HepG2 (cell line): Measurements from ENCODE around the gene SPTBN4. TPM values are rescaled to one million over a fixed set of nuclear protein-coding genes. Genes with fewer than 3 reads are reported as not detected.
"Not testable (repeated sequence)": the region's sequence is repeated elsewhere in the genome, so short reads cannot be mapped to it uniquely, and the experiment has no call there.

Experiments used
- ATAC-seq: fragments of 200-7000 bp; cut with Tn5 transposase; 3 replicates; pipeline ENCODE4 v1.9.1; 2020; ENCODE audit warnings: mild to moderate bottlenecking, moderate library complexity
- BruUV-seq: library from RNA; stranded (reverse); fragments of 400-500 nt; replicated peaks from 2 replicates; lab custom pipeline; 2021; lab: Mats Ljungman, UMichigan
- CTCF ChIA-PET: fragments of 300-600 bp; formaldehyde crosslinking; extraction: SDS; loops from one replicate; lab custom pipeline; 2021; ENCODE audit warnings: low total read pairs, inconsistent platforms, low intra/inter-chr PET ratio; lab: Yijun Ruan, JAX
- POLR2A ChIA-PET: fragments of 350-600 bp; sonication (Branson Sonifier 250); formaldehyde crosslinking; loops from one replicate; lab custom pipeline; 2020; ENCODE audit warnings: antibody characterized with exemption, inconsistent platforms; lab: Yijun Ruan, JAX
- DNase-seq: peaks from one replicate; pipeline ENCODE4 v3.0.0-alpha.2; 2015; ENCODE audit warnings: low spot score
- FAIRE-seq: peaks from 3 replicates; lab custom pipeline; 2011; peaks lifted over from hg19 to GRCh38; lab: Jason Lieb, UNC
- H2AFZ ChIP-seq: one replicate; pipeline ENCODE4 v1.6.1; 2011; ENCODE audit warnings: low read length, inconsistent platforms
- H3K27ac ChIP-seq: fragments of 300-600 bp; 3 replicates; pipeline ENCODE4 v1.8.0; 2011; ENCODE audit warnings: mixed run types, mild to moderate bottlenecking, mixed read lengths, low read length, inconsistent platforms; ENCODE audit not compliant: insufficient read depth; ENCODE audit errors: extremely low read length
- H3K27me3 ChIP-seq, 2 experiments: fragments of 200-600 bp in 1 of 2; 2 replicates in 1 of 2; 3 replicates in 1 of 2; pipeline versions ENCODE4 v1.6.0 to v1.8.0; 2011; ENCODE audit warnings: low read length in 2 of 2, mild to moderate bottlenecking in 2 of 2, moderate library complexity in 2 of 2, inconsistent platforms in 1 of 2; ENCODE audit not compliant: insufficient read depth in 2 of 2, control insufficient read depth in 1 of 2
- H3K36me3 ChIP-seq, 2 experiments: fragments of 200-600 bp in 1 of 2; replicated peaks in 1 of 2; 2 replicates in 1 of 2; 3 replicates in 1 of 2; pipeline versions ENCODE4 v1.5.1 to v1.8.0; 2011; ENCODE audit warnings: low read length in 2 of 2, inconsistent platforms in 1 of 2; ENCODE audit not compliant: insufficient read depth in 2 of 2, control insufficient read depth in 1 of 2
- H3K4me1 ChIP-seq: 2 replicates; pipeline ENCODE4 v1.5.1; 2012; ENCODE audit warnings: low read length, inconsistent platforms; ENCODE audit not compliant: insufficient read depth
- H3K4me2 ChIP-seq: 2 replicates; pipeline ENCODE4 v1.6.0; 2011; ENCODE audit warnings: low read depth, low read length, inconsistent platforms
- H3K4me3 ChIP-seq, 3 experiments: fragments of 200-600 bp in 1 of 3; sonication (generic), shearing (Covaris generic) in 1 of 3; replicated peaks in 1 of 3; 2 replicates each; pipeline ENCODE4 v1.5.1; 2011 to 2016; ENCODE audit warnings: low read length in 3 of 3, inconsistent platforms in 2 of 3, low read depth in 2 of 3, mild to moderate bottlenecking in 2 of 3, control low read depth in 1 of 3, mixed read lengths in 1 of 3; ENCODE audit not compliant: insufficient read depth in 1 of 3
- H3K79me2 ChIP-seq: one replicate; pipeline ENCODE4 v1.6.1; 2011; ENCODE audit warnings: low read length, inconsistent platforms; ENCODE audit not compliant: insufficient read depth
- H3K9ac ChIP-seq: 2 replicates; pipeline ENCODE4 v1.6.0; 2011; ENCODE audit warnings: mild to moderate bottlenecking, low read depth, low read length, inconsistent platforms; ENCODE audit not compliant: insufficient read depth
- H3K9me3 ChIP-seq: 2 replicates; pipeline ENCODE4 v1.5.1; 2012; ENCODE audit warnings: mild to moderate bottlenecking, low read length
- H4K20me1 ChIP-seq: 2 replicates; pipeline ENCODE4 v1.6.0; 2011; ENCODE audit warnings: inconsistent platforms, mild to moderate bottlenecking, low read length, moderate library complexity; ENCODE audit not compliant: insufficient read depth
- CEBPB ChIP-seq: IDR thresholded peaks from 2 replicates; pipeline ENCODE4 v1.6.1; 2011; ENCODE audit warnings: low read depth, low read length, improper control_type of control experiment, borderline replicate concordance
- CEBPG ChIP-seq: IDR thresholded peaks from 2 replicates; pipeline ENCODE4 v1.6.1; 2016
- FOXM1 ChIP-seq: sonication (generic); formaldehyde crosslinking; IDR thresholded peaks from 2 replicates; pipeline ENCODE4 v1.5.0; 2020; ENCODE audit warnings: missing genetic modification reagents
- HNRNPK ChIP-seq: fragments of 200-400 bp; formaldehyde crosslinking; IDR thresholded peaks from 2 replicates; pipeline ENCODE4 v1.6.1; 2018; ENCODE audit warnings: low read length, low read depth, moderate library complexity, mild to moderate bottlenecking; ENCODE audit not compliant: poor library complexity, severe bottlenecking
- TEAD3 ChIP-seq: optimal IDR thresholded peaks from 2 replicates; pipeline ENCODE3; 2016; ENCODE audit warnings: borderline replicate concordance
- ZMYM3 ChIP-seq: sonication (generic); formaldehyde crosslinking; IDR thresholded peaks from 2 replicates; pipeline ENCODE4 v1.5.1; 2020; ENCODE audit warnings: mild to moderate bottlenecking, missing genetic modification reagents
- ZNF773 ChIP-seq: sonication (generic); formaldehyde crosslinking; IDR thresholded peaks from 2 replicates; pipeline ENCODE4 v1.4.0; 2020; ENCODE audit warnings: missing genetic modification reagents, borderline replicate concordance
- WGBS: methylation state at CpG from one replicate; pipeline ENCODE4 v1.1.6; 2017; ENCODE audit warnings: low lambda C conversion rate; 5-methylcytosine and 5-hydroxymethylcytosine counted together
- in situ Hi-C: cut with HindIII; loops from 2 replicates; pipeline ENCODE4 v1.10.0; 2017; ENCODE audit warnings: low pct_unique_long_range_greater_than_20kb; ENCODE audit not compliant: extremely low pct_ligation_motif_present
- intact Hi-C: fragments of 100-400 bp; cut with micrococcal nuclease; formaldehyde crosslinking; loops from one replicate; pipeline ENCODE4 v1.10.0; 2022; ENCODE audit not compliant: unreplicated experiment
- polyA plus RNA-seq, 8 experiments: library from polyadenylated mRNA; depleted of rRNA in 3 of 8; stranded (reverse) in 7 of 8; unstranded in 1 of 8; fragments of >200 nt; fragmentation: Illumina TruSeq in 4 of 8; extraction: Trizol in 4 of 8; gene quantifications; 2 replicates each; pipeline versions ENCODE4 v1.2.1 to v1.2.3, GENCODE V29; 2011 to 2016; ENCODE audit warnings: low read depth in 4 of 8, missing spikeins in 1 of 8, mixed read lengths in 1 of 8; ENCODE audit not compliant: insufficient read depth in 1 of 8
- total RNA-seq, 5 experiments: library from RNA; depleted of rRNA; stranded (reverse); fragments of >200 nt; fragmentation: Illumina TruSeq; extraction: Trizol; gene quantifications; 2 replicates each; pipeline ENCODE4 v1.2.3, GENCODE V29; 2016; ENCODE audit warnings: low read depth in 1 of 5
- TF ChIP-seq, protein P1 (sequence below): IDR thresholded peaks from 2 replicates; pipeline ENCODE4 v1.6.1; 2012; ENCODE audit warnings: low read length, improper control_type of control experiment
- TF ChIP-seq, protein P2 (sequence below): sonication (generic); formaldehyde crosslinking; IDR thresholded peaks from 2 replicates; pipeline ENCODE4 v1.4.0; 2020; ENCODE audit warnings: missing genetic modification reagents, mild to moderate bottlenecking, borderline replicate concordance

Gene SPTBN4
- total and polyA plus RNA-seq, 2 of the 13 experiments (the other 11 are each of a cell fraction or from before 2014, with no cell fraction given): 0.11 TPM

DNA sequence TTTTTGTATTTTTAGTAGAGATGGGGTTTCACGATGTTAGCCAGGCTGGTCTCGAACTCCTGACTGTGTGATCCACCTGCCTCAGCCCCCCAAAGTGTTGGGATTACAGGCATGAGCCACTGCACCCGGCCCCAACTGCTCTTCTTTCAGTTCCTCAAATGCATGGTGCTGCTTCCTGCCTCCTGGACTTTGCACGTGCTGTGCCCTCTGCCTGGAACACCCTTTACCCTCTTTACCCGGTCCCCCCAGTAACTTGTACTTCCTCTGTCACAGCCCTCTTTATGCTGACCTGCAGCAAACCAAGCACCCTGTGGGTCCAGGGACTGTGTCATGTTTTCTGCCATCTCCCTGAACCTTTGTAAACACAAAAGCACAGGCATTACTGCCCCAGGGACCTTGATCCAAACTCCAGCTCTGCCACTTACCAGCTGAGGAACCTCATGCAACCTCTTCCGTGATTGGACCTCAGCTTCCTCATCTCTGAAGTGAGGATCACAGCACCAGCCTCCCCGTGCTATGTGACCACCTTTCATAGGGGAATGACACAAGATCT, 5.1 kb upstream of the SPTBN4 start (continued):
- TF ChIP-seq ZNF773: 0 out of 2 replicates have a peak, but pooled peaks have one; percentile 6
- TF ChIP-seq, protein P1, sequence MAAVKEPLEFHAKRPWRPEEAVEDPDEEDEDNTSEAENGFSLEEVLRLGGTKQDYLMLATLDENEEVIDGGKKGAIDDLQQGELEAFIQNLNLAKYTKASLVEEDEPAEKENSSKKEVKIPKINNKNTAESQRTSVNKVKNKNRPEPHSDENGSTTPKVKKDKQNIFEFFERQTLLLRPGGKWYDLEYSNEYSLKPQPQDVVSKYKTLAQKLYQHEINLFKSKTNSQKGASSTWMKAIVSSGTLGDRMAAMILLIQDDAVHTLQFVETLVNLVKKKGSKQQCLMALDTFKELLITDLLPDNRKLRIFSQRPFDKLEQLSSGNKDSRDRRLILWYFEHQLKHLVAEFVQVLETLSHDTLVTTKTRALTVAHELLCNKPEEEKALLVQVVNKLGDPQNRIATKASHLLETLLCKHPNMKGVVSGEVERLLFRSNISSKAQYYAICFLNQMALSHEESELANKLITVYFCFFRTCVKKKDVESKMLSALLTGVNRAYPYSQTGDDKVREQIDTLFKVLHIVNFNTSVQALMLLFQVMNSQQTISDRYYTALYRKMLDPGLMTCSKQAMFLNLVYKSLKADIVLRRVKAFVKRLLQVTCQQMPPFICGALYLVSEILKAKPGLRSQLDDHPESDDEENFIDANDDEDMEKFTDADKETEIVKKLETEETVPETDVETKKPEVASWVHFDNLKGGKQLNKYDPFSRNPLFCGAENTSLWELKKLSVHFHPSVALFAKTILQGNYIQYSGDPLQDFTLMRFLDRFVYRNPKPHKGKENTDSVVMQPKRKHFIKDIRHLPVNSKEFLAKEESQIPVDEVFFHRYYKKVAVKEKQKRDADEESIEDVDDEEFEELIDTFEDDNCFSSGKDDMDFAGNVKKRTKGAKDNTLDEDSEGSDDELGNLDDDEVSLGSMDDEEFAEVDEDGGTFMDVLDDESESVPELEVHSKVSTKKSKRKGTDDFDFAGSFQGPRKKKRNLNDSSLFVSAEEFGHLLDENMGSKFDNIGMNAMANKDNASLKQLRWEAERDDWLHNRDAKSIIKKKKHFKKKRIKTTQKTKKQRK: no peak
- no peak for TF ChIP-seq FOXM1 (CRISPR knock-in tag)

DNA sequence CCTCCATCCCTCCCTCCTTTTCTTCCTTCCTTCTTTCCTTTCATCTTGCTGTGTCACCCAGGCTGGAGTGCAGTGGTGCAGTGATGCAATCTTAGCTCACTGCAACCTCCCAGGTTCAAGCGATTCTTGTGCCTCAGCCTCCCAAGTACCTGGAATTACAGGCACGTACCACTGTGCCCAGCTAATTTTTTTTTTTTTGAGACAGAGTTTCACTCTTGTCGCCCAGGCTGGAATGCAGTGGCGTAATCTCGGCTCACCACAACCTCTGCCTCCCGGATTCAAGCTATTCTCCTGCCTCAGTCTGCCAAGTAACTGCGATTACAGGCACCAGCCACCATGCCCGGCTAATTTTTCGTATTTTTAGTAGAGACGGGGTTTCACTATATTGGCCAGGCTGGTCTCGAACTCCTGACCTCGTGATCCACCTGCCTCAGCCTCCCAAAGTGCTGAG, 3.2 kb upstream of the SPTBN4 start:
- BruUV-seq, ATAC-seq, H3K9me3 ChIP-seq, H3K36me3 ChIP-seq, H2AFZ ChIP-seq, H4K20me1 ChIP-seq, H3K79me2 ChIP-seq, H3K9ac ChIP-seq, in situ Hi-C loops, FAIRE-seq: not testable (repeated sequence)
- CTCF ChIA-PET: interaction anchor here (1.1 kb wide), 1 partner anchor 43 kb away, joined by 3 read pairs; no protein-coding TSS in a partner anchor
- 0 out of 6 replicates have a peak overlapping the region, but pooled peaks of 1 of the 3 experiments have one; percentile 75 for H3K4me3 ChIP-seq
- POLR2A ChIA-PET: interaction anchor here (0.9 to 5.5 kb wide), 9 partner anchors 10 to 140 kb away, joined by 3 to 47 read pairs (median 10); partner anchors contain the start of genes C19orf47, PLD3, SERTAD1 and SERTAD3
- H3K4me1 ChIP-seq: peaks cover 52% of the 10 kb centered on the region
- WGBS: 13% methylated on average over 12 of the region's 12 CpGs
- H3K27me3 ChIP-seq: peaks cover 1 to 17% of the 10 kb centered on the region in 2 experiments; a peak in 3 of 5 replicates
- peak; percentile 40 for DNase-seq
- TF ChIP-seq HNRNPK (peak; percentile 79), ZMYM3 (CRISPR knock-in tag) (0 out of 2 replicates have a peak, but pooled peaks have one; percentile 3), CEBPB (peak; percentile 62; the same call in 1 of the 2 replicates), CEBPG (peak; percentile 66), TEAD3 (CRISPR knock-in tag) (peak; percentile 60)
- TF ChIP-seq, protein P2, sequence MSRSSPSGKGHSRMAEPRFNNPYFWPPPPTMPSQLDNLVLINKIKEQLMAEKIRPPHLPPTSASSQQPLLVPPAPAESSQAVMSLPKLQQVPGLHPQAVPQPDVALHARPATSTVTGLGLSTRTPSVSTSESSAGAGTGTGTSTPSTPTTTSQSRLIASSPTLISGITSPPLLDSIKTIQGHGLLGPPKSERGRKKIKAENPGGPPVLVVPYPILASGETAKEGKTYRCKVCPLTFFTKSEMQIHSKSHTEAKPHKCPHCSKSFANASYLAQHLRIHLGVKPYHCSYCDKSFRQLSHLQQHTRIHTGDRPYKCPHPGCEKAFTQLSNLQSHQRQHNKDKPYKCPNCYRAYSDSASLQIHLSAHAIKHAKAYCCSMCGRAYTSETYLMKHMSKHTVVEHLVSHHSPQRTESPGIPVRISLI (CRISPR knock-in tag): peak; percentile 55; the same call in 1 of the 2 replicates
- intact Hi-C loops: loop anchor here (1.0 to 10.0 kb wide), 3 partner anchors 19 to 61 kb away; partner anchors contain the start of gene SERTAD3
- peak overlapping the region; percentile 86 for H3K4me2 ChIP-seq
- peak overlapping the region; percentile 22 for H3K27ac ChIP-seq
